HEK293 (cell line): ENCODE measurements around the gene PXYLP1.

Experiments
- BCL11B ChIP-seq: fragments of 450-650 bp; formaldehyde crosslinking; IDR thresholded peaks from 2 replicates; pipeline ENCODE4 v1.5.1; 2016; ENCODE audit warnings: low read depth, missing biosample characterization, missing genetic modification characterization
- SETDB1 ChIP-seq: IDR thresholded peaks from one replicate; pipeline ENCODE4 v1.6.1; 2017; ENCODE audit warnings: mild to moderate bottlenecking, low read length, moderate library complexity, mixed read lengths; ENCODE audit not compliant: insufficient read length
- ZBTB21 ChIP-seq: fragments of 450-650 bp; formaldehyde crosslinking; IDR thresholded peaks from 2 replicates; pipeline ENCODE4 v1.5.1; 2017; ENCODE audit warnings: missing biosample characterization, missing genetic modification characterization
- ZFP69B ChIP-seq: fragments of 450-650 bp; formaldehyde crosslinking; IDR thresholded peaks from 2 replicates; pipeline ENCODE4 v1.5.1; 2016; ENCODE audit warnings: missing biosample characterization, missing genetic modification characterization
- ZNF138 ChIP-seq: fragments of 450-650 bp; formaldehyde crosslinking; IDR thresholded peaks from 2 replicates; pipeline ENCODE4 v1.5.1; 2016; ENCODE audit warnings: missing biosample characterization, missing genetic modification characterization, borderline replicate concordance
- ZNF157 ChIP-seq: fragments of 450-650 bp; formaldehyde crosslinking; IDR thresholded peaks from 2 replicates; pipeline ENCODE4 v1.5.1; 2016; ENCODE audit warnings: missing biosample characterization, missing genetic modification characterization
- ZNF202 ChIP-seq: fragments of 450-650 bp; formaldehyde crosslinking; IDR thresholded peaks from 2 replicates; pipeline ENCODE4 v1.5.1; 2016; ENCODE audit warnings: missing biosample characterization, missing genetic modification characterization, borderline replicate concordance
- ZNF239 ChIP-seq: fragments of 450-650 bp; formaldehyde crosslinking; IDR thresholded peaks from 2 replicates; pipeline ENCODE4 v1.5.1; 2016; ENCODE audit warnings: missing biosample characterization, missing genetic modification characterization
- ZNF792 ChIP-seq: fragments of 450-650 bp; formaldehyde crosslinking; IDR thresholded peaks from 2 replicates; pipeline ENCODE4 v1.5.1; 2016; ENCODE audit warnings: missing biosample characterization, missing genetic modification characterization
- TF ChIP-seq, protein P1 (sequence below): fragments of 450-650 bp; formaldehyde crosslinking; IDR thresholded peaks from 2 replicates; pipeline ENCODE4 v1.5.1; 2016; ENCODE audit warnings: missing biosample characterization, missing genetic modification characterization

DNA sequence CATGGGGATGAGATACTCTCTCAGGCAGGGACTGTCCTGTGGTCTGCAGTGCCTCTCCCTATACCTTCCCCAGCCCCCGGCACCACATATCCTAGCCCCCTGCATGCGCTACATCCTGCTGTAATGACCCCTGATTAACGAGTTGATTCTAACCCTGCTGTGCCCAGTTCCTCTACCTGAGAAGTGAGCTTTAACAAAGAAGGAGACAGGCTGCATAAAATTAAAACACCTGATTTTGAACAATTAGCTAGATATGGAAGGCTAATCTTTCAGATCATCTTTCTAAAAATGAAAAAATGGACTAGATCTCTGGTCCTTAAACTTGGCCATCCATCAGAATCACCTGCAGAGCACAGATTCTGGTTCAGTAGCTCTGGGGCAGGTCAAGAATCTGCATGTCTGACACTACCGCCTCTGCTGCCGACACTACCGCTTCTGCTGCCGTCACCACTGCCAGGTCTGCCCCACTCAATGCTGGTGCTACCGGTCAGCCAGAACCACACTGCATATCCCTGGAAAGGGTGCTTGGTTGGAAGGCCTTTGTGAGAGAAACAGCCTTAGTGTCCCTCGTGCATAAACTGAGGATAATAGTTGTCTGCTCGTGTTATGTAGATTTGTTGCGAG, 103.1 kb downstream of the PXYLP1 start:
- TF ChIP-seq ZFP69B (tag by site-specific recombination) (no peak), ZNF157 (tag by site-specific recombination) (no peak), ZNF202 (tag by site-specific recombination) (no peak), SETDB1 (no peak), ZNF239 (tag by site-specific recombination) (no peak), ZNF138 (tag by site-specific recombination) (no peak), BCL11B (no peak), ZBTB21 (tag by site-specific recombination) (no peak), ZNF792 (tag by site-specific recombination) (no peak)
- TF ChIP-seq, protein P1, sequence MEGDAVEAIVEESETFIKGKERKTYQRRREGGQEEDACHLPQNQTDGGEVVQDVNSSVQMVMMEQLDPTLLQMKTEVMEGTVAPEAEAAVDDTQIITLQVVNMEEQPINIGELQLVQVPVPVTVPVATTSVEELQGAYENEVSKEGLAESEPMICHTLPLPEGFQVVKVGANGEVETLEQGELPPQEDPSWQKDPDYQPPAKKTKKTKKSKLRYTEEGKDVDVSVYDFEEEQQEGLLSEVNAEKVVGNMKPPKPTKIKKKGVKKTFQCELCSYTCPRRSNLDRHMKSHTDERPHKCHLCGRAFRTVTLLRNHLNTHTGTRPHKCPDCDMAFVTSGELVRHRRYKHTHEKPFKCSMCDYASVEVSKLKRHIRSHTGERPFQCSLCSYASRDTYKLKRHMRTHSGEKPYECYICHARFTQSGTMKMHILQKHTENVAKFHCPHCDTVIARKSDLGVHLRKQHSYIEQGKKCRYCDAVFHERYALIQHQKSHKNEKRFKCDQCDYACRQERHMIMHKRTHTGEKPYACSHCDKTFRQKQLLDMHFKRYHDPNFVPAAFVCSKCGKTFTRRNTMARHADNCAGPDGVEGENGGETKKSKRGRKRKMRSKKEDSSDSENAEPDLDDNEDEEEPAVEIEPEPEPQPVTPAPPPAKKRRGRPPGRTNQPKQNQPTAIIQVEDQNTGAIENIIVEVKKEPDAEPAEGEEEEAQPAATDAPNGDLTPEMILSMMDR = no peak
